ENCODE measurements around the gene CDC42BPA.

- TF ChIP-seq CTCF (optimal IDR thresholded peaks at IDR 0.05 in 1 of 3, IDR thresholded peaks at IDR 0.05 in 1 of 3, conservative IDR thresholded peaks at IDR 0.05 in 1 of 3; ENCODE audit: extremely low read depth in 1 of 3, insufficient read depth in 2 of 3, low read length in 3 of 3), result no peak
- no peak for TF ChIP-seq EZH2 (IDR thresholded peaks at IDR 0.05; ENCODE audit: low read length)
These were observed 5.6 kb upstream of the CDC42BPA start for GRCh38 chr1:227323967-227324268.
